K562 treated with DMSO at 1 percent for 24 hours (cell line): Measurements from ENCODE around the gene EHMT2. TPM values are rescaled to one million over a fixed set of nuclear protein-coding genes. Genes with fewer than 3 reads are reported as not detected.

Experiments used
- total RNA-seq: library from RNA; unstranded; fragments of 300-600 nt; gene quantifications from 2 replicates; pipeline ENCODE4 v1.2.3, GENCODE V29; 2022; ENCODE audit warnings: low read depth; ENCODE audit not compliant: insufficient read depth

EHMT2 gene
- total RNA-seq, result 93.8 and 95.0 TPM in 2 replicates

GRCh38 chr6:31897612-31898382 is at the start of gene EHMT2:
TSS of gene EHMT2 (minus strand) at chr6:31897698. CDS start at chr6:31897677, 21 bp downstream.

DNA sequence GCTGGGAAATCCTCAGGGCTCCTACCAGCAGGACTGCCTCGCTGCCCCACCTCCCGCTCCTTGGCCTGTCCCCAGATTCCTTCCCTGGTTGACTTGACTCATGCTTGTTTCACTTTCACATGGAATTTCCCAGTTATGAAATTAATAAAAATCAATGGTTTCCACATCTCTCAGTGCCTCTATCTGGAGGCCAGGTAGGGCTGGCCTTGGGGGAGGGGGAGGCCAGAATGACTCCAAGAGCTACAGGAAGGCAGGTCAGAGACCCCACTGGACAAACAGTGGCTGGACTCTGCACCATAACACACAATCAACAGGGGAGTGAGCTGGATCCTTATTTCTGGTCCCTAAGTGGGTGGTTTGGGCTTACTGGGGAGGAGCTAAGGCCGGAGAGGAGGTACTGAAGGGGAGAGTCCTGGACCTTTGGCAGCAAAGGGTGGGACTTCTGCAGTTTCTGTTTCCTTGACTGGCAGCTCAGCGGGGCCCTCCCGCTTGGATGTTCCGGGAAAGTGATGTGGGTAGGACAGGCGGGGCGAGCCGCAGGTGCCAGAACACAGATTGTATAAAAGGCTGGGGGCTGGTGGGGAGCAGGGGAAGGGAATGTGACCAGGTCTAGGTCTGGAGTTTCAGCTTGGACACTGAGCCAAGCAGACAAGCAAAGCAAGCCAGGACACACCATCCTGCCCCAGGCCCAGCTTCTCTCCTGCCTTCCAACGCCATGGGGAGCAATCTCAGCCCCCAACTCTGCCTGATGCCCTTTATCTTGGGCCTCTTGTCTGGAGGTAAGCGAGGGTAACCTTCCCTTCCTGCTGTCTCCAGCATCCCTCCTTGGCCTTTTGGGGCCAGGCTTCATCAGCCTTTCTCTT is 48.2 kb upstream of the EHMT2 start, which contains the start of gene CFB:
Gene CFB, plus strand, starts transcription at position 589 of the 863 bp plus-strand sequence. Its CDS starts 127 bp downstream, at position 716.

GRCh38 chr6:31927242-31927862 is 29.9 kb upstream of the EHMT2 start, which contains the start of gene C2:
TSS of gene C2 (plus strand) at chr6:31927717. CDS start at chr6:31927753, 36 bp downstream.

GRCh38 chr6:31901953-31902643 is 4.6 kb upstream of the EHMT2 start, which contains the start of gene ZBTB12:
TSS of gene ZBTB12 (minus strand) at chr6:31902086. CDS start at chr6:31901305, 781 bp downstream.

GRCh38 chr6:31878726-31879125 is 18.8 kb downstream of the EHMT2 start, which contains the start of gene SLC44A4:
TSS of gene SLC44A4 (minus strand) at chr6:31878997. CDS start at chr6:31878980, 17 bp downstream.

GRCh38 chr6:31862344-31863235 is 34.9 kb downstream of the EHMT2 start, which contains the start of gene NEU1:
TSS of gene NEU1 (minus strand) at chr6:31862821. CDS start at chr6:31862776, 45 bp downstream.

Other genes starting within 250 kb of the EHMT2 start
- 470 and 501 TPM in 2 replicates for gene BAG6, start 245.0 kb downstream of the EHMT2 start, total RNA-seq
- 5.6 and 8.4 TPM in 2 replicates for gene APOM, start 241.8 kb downstream of the EHMT2 start, total RNA-seq
- 42.1 and 44.2 TPM in 2 replicates for gene C6orf47, start 236.9 kb downstream of the EHMT2 start, total RNA-seq
- 62.9 and 68.1 TPM in 2 replicates for gene GPANK1, start 232.7 kb downstream of the EHMT2 start, total RNA-seq
- 569 and 630 TPM in 2 replicates for gene CSNK2B, start 231.6 kb downstream of the EHMT2 start, total RNA-seq
- 4.5 and 6.0 TPM in 2 replicates for gene LY6G5B, start 227.7 kb downstream of the EHMT2 start, total RNA-seq
- 0.45 TPM in 1 of 2 replicates, not detected in the other for gene LY6G5C, start 216.6 kb downstream of the EHMT2 start, total RNA-seq
- gene ABHD16A, start 194.4 kb downstream of the EHMT2 start, total RNA-seq, result 104 and 110 TPM in 2 replicates
- gene LY6G6F, start 190.8 kb downstream of the EHMT2 start, total RNA-seq, result not detected in 2 replicates
- gene LY6G6D, start 182.3 kb downstream of the EHMT2 start, total RNA-seq, result not detected in 2 replicates
- not detected in 2 replicates for gene LY6G6C, start 176.0 kb downstream of the EHMT2 start, total RNA-seq
- not detected in 2 replicates for gene MPIG6B, start 174.3 kb downstream of the EHMT2 start, total RNA-seq
- gene DDAH2, start 168.4 kb downstream of the EHMT2 start, total RNA-seq, result 60.3 and 69.2 TPM in 2 replicates
- 1,325 and 1,384 TPM in 2 replicates for gene CLIC1, start 161.2 kb downstream of the EHMT2 start, total RNA-seq
- gene MSH5, start 157.7 kb downstream of the EHMT2 start, total RNA-seq, result 31.2 and 34.8 TPM in 2 replicates
- 4.5 and 5.1 TPM in 2 replicates for gene SAPCD1, start 135.0 kb downstream of the EHMT2 start, total RNA-seq
- 5.7 and 7.6 TPM in 2 replicates for gene VWA7, start 120.4 kb downstream of the EHMT2 start, total RNA-seq
- 128 and 134 TPM in 2 replicates for gene VARS1, start 101.9 kb downstream of the EHMT2 start, total RNA-seq
- 164 and 168 TPM in 2 replicates for gene LSM2, start 90.7 kb downstream of the EHMT2 start, total RNA-seq
- gene HSPA1L, start 82.4 kb downstream of the EHMT2 start, total RNA-seq, result 4.2 and 4.5 TPM in 2 replicates
- gene HSPA1A, start 82.2 kb downstream of the EHMT2 start, total RNA-seq, result 1,066 and 1,122 TPM in 2 replicates
- gene HSPA1B, start 70.0 kb downstream of the EHMT2 start, total RNA-seq, result 895 and 916 TPM in 2 replicates
- gene NEU1, start 34.9 kb downstream of the EHMT2 start, total RNA-seq, result 325 and 330 TPM in 2 replicates
- 10.9 and 11.4 TPM in 2 replicates for gene SLC44A4, start 18.7 kb downstream of the EHMT2 start, total RNA-seq
- gene ZBTB12, start 4.4 kb upstream of the EHMT2 start, total RNA-seq, result 8.6 and 11.4 TPM in 2 replicates
- gene C2, start 30.0 kb upstream of the EHMT2 start, total RNA-seq, result 7.2 and 10.1 TPM in 2 replicates
- gene CFB, start 48.4 kb upstream of the EHMT2 start, total RNA-seq, result 2.5 and 2.8 TPM in 2 replicates
- gene NELFE, start 61.3 kb upstream of the EHMT2 start, total RNA-seq, result 120 and 122 TPM in 2 replicates
- 75.7 and 86.4 TPM in 2 replicates for gene SKIC2, start 61.5 kb upstream of the EHMT2 start, total RNA-seq
- 23.3 and 24.2 TPM in 2 replicates for gene DXO, start 74.4 kb upstream of the EHMT2 start, total RNA-seq
- gene C4A, start 84.4 kb upstream of the EHMT2 start, total RNA-seq, result 4.4 and 5.0 TPM in 2 replicates
- 3.8 and 7.6 TPM in 2 replicates for gene C4B, start 117.1 kb upstream of the EHMT2 start, total RNA-seq
- gene CYP21A2, start 140.7 kb upstream of the EHMT2 start, total RNA-seq, result 0.49 and 1.4 TPM in 2 replicates
- gene TNXB, start 211.6 kb upstream of the EHMT2 start, total RNA-seq, result 23.0 and 27.2 TPM in 2 replicates
- 120 and 121 TPM in 2 replicates for gene ATF6B, start 230.5 kb upstream of the EHMT2 start, total RNA-seq
- 19.9 and 22.7 TPM in 2 replicates for gene FKBPL, start 232.6 kb upstream of the EHMT2 start, total RNA-seq